Measurements from ENCODE around the gene ARHGDIG.
A peak's percentile ranks its signal among the peaks of the same experiment; 100 is the strongest.

Gene ARHGDIG

DNA sequence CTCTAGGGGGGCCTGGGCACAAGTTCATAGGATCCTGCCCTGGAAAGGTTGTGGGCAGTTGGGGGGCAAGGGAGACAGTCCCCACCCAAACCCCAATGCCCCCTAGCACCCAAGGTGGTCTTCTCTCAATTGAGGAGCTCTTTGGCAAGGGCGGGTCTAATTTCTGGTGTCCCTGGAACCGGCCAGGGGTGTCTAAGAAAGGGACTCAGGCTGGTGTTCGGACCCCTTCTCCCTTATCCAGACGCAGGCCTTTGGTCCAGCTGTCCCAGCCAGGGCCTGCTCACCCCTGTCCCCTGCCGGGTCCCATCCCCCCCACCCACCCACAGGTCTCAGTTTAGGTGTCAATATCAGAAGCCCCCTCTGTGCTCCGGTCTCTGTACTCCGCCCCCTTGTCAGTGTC is 860 bp upstream of the ARHGDIG start:
- H3K36me3 ChIP-seq = peaks cover 0 to 2% (median 0%) of the 10 kb centered on the region in 3 donors
- DNase-seq = no peak
- H3K4me3 ChIP-seq = no peak overlapping the region
- H3K4me1 ChIP-seq = peaks cover 0 to 34% (median 24%) of the 10 kb centered on the region in 4 donors
- H3K27me3 ChIP-seq = peaks cover 0 to 63% of the 10 kb centered on the region in 2 donors
- no peak overlapping the region for H3K27ac ChIP-seq
- TF ChIP-seq CTCF (IDR thresholded peaks at IDR 0.05) = no peak
- no peaks in the 10 kb centered on the region for H3K9me3 ChIP-seq
- intact Hi-C loops (cut with DNase I; ENCODE audit: low total_unique reads) = no loop called here

GRCh38 chr16:280005-280460 is 358 bp upstream of the ARHGDIG start:
- TF ChIP-seq CTCF (IDR thresholded peaks at IDR 0.05) = no peak
- H3K27me3 ChIP-seq = peaks cover 0 to 58% of the 10 kb centered on the region in 2 donors
- H3K27ac ChIP-seq = no peak overlapping the region
- peak overlapping the region in 1 of 2 donors; percentile 1 for H3K4me3 ChIP-seq
- H3K36me3 ChIP-seq = peaks cover 0 to 7% (median 0%) of the 10 kb centered on the region in 3 donors
- intact Hi-C loops (cut with DNase I; ENCODE audit: low total_unique reads) = no loop called here
- no peak for DNase-seq
- no peaks in the 10 kb centered on the region for H3K9me3 ChIP-seq
- peaks cover 0 to 29% (median 20%) of the 10 kb centered on the region in 4 donors for H3K4me1 ChIP-seq

GRCh38 chr16:280991-281659 is 734 bp downstream of the ARHGDIG start:
- peak overlapping the region; percentile 12 to 45 for H3K4me3 ChIP-seq

GRCh38 chr16:281660-282255 is 1.4 kb downstream of the ARHGDIG start:
- Histone ChIP-seq H3K27me3 (peaks cover 0 to 42% of the 10 kb centered on the region in 2 donors), H3K4me1 (peaks cover 0 to 16% (median 11%) of the 10 kb centered on the region in 4 donors), H3K27ac (no peak overlapping the region), H3K9me3 (no peaks in the 10 kb centered on the region), H3K36me3 (peaks cover 0 to 13% (median 4%) of the 10 kb centered on the region in 3 donors), H3K4me3 (no peak overlapping the region)
- intact Hi-C loops (cut with DNase I; ENCODE audit: low total_unique reads) = no loop called here
- DNase-seq = no peak
- no peak for TF ChIP-seq CTCF (IDR thresholded peaks at IDR 0.05)

More at GRCh38 chr16:280991-281659, 734 bp downstream of the ARHGDIG start:
- Histone ChIP-seq H3K36me3 (peaks cover 0 to 7% (median 0%) of the 10 kb centered on the region in 3 donors), H3K4me1 (peaks cover 0 to 19% (median 12%) of the 10 kb centered on the region in 4 donors), H3K27me3 (peaks cover 0 to 48% of the 10 kb centered on the region in 2 donors), H3K9me3 (no peaks in the 10 kb centered on the region), H3K27ac (no peak overlapping the region)
- DNase-seq = no peak
- intact Hi-C loops (cut with DNase I; ENCODE audit: low total_unique reads) = no loop called here
- TF ChIP-seq CTCF (IDR thresholded peaks at IDR 0.05) = no peak

DNA sequence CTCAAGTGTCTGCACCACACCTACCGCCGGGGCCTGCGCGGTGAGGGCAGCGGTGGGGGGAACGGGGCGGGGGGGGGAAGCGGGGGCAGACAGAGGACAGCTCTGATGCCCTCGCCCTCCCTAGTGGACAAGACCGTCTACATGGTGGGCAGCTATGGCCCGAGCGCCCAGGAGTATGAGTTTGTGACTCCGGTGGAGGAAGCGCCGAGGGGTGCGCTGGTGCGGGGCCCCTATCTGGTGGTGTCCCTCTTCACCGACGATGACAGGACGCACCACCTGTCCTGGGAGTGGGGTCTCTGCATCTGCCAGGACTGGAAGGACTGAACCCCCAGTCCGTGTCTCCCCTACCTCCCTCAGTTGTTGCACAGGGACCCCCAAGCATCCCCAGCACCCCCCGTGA is 2.1 kb downstream of the ARHGDIG start:
- Histone ChIP-seq H3K9me3 (no peaks in the 10 kb centered on the region), H3K4me1 (peaks cover 0 to 16% (median 11%) of the 10 kb centered on the region in 4 donors), H3K27me3 (peaks cover 0 to 42% of the 10 kb centered on the region in 2 donors), H3K36me3 (peaks cover 3 to 20% (median 11%) of the 10 kb centered on the region in 3 donors), H3K27ac (no peak overlapping the region), H3K4me3 (no peak overlapping the region)
- no peak for DNase-seq
- intact Hi-C loops (cut with DNase I; ENCODE audit: low total_unique reads) = no loop called here
- no peak for TF ChIP-seq CTCF (IDR thresholded peaks at IDR 0.05)
